ENCODE results near the gene TM6SF1.
"Not testable (repeated sequence)": the region's sequence is repeated elsewhere in the genome, so short reads cannot be mapped to it uniquely, and the experiment has no call there.

Gene TM6SF1

DNA sequence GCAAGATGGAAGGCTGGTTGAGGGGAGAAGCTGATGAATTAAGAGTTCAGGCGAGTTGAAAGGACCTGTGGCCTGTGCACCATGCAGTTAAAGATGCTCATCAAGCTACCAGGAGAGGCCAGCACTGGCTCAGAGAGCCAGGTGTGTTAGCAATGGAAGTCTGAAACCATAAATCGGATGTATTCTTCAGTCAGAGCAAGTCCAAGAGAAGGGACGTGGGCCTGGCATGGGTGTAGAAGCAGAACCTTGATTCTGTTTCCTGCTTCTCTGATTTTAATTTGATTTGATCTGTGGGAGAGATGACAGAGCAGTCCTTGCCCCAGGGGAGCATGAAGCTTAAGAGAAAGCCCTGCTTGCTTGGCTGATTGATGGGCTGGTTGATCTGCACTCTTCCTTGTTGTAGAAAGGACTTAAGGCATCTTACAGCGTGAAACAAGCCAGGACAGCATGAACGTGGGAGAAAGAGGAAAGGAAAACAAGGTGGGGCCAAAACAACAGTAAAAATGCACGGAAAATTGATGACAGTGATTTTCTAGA is 10.9 kb downstream of the TM6SF1 start:
- DNase-seq, result no peak

DNA sequence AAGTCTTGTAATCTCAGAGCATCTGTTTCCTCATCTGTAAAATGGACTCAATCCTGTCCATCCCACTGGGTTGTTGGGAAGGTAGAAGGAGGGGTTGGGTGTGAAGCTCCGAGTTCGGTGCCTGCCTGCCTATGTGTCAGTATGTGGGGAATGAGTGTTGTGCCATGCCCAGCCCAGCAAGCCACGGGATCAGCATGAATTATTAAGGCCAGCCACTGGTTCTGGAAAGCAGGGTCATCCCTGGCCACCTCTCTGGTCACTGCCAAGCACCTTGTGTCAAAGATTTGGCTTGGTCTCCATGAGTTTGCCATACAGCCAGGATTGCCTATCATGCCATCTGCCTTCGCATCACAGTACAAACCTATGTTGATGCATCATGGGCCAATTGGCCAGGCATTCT is 11.5 kb downstream of the TM6SF1 start:
- DNase-seq, result no peak

DNA sequence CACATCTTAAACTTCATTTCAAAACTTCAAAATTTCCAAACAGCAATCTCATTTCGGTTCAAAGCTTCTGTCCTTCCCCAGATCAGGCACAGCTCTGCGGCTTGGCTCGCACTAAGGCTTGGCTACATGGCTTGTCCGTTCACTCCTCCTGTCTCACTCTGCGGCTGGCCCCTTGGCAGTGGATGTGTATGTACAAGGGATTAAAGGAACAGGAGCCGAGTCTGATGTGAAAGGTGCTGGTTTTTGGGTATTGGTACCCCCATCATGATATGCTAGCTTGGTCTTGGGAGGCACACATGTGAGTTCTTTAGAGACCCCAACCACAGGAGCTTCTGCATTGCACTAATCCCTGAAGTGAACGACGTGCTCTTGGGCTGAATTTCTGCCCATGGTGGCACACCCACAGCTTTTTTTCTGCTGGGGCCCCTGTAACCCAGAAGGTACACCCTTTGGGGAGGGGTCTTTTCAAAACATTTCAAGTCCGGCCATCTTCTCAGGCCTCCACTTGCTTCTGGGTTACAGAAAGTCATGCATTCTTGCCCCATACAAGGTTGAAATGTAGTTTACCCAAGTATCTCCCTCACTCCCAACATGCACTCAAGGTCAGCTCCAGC is 12.6 kb downstream of the TM6SF1 start:
- no peak for DNase-seq

DNA sequence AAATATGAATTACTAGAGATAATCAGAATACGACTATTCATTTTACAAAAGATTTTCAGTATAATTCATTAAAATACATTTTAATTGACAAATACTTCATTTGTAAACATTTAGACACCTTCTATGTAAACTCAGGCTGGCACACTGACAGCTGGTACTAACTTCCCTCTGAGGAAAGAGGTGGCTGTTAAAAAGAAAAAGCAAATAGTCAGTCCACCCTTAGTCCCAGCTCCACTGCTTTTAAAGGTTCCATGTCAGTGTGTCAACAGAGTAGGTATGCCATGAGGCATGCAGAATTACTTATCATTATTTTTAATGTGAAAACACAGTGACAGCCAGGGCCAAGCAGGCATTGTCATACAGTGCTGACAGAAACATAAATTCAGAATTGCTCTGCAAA is 16.1 kb downstream of the TM6SF1 start:
- DNase-seq, result no peak

DNA sequence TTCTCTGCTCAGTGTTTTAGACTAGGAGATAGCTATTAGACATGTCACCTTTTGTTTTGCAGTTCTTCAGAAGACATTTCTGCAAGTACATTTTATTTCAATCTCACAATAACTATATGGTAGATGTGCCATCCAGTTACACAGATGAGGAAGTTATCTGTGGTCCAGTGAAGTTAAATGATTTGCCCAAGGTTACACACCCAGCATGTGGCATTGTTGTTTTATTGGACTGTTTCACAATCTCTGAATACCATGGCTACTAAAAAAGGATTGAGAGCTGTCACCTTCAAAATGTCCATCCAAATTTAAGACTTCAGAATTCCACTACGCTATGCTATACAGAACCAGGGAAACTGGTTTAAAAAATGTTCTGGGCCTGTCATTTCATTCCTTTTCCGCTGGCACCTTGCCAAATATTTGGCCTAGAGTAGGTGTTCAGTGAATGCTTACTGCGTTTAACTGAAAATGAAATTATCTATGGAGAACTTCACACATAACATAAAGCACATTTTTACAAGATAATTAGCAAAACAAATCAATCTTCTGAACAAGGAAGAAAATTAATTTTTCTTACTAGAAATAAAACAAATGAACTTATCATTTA is 20.2 kb downstream of the TM6SF1 start:
- no peak for DNase-seq

DNA sequence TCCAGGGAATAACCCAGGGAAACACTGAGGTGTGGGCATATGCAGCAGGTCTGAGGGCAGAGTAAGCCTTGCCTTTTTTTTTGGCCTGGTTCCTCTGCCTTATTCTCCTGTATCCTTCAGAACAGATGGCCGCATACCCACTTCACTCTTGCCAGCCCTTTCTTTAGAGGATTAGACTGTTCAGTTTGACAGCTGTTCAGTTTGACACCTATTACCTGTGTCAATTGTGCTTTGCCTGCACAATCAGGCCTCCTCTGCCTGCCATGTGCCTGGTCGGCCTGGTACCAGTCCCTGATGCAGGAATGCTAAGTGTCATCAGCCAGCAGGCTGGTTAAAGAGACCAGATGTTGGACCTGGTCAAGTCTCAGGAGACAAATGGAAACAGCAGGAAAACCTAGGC is 22.3 kb downstream of the TM6SF1 start:
- DNase-seq, result no peak

DNA sequence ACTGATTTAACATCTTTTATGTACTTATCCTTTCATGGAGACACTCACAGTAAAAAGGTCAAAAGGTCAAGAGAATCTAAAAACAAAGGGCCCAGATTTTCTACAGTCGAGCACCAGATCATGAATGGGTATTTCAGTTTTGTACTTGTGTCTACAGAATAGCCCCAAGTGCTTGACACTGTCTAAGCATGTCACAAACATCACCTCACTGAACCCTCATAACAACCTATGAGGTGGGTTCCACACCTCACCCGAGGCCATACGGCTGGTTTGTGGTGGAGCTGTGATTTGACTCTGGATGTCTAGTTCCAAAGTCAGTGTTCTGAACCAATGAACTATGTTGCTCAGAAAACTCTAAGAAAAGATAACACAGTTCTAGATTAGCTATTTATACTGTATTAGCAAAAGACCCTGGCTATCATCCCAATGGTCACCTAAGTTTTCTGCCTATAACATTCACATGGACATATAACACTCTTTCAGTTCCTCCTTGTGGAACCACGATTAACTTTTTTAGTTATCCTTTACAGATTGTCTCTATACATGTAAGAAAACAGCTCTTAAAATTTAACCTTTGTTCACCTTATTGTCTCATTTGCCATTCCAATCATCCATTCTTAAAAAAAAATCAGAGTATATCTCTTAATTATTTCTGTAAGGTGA is 25.5 kb downstream of the TM6SF1 start:
- DNase-seq, result no peak

DNA sequence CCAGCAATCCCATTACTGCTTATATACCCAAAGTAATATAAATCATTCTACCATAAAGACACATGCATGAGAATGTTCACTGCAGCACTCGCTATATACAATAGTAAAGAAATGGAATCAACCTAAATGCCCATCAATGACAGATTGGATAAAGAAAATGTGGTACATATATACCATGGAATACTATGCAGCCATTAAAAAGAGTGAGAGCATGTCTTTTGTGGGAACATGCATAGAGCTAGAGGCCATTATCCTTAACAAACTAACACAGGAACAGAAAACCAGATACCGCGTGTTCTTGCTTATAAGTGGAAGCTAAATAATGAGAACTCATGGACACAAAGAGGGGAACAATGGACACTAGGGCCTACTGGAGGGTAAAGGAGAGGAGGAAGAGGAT is 34.7 kb downstream of the TM6SF1 start:
- not testable (repeated sequence) for DNase-seq

DNA sequence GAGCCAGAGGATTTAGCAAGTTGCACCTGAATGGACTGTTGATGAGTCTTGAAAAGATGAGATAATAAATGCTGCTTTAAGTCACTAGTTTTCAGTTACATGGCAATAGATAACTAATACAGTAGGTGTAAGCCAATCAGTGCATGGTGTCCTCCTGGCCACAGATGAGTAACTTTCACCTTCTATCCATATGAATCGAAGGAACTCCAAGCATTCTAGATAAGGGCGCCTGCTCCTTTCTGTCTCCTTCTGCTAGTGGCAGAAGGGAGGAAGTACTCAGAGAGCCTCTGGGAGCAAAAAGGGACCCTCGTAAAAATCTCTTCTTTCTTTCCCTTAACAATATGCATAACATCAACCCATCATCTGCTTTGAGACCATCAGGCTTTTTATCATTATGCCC is 37.3 kb downstream of the TM6SF1 start:
- no peak for DNase-seq

DNA sequence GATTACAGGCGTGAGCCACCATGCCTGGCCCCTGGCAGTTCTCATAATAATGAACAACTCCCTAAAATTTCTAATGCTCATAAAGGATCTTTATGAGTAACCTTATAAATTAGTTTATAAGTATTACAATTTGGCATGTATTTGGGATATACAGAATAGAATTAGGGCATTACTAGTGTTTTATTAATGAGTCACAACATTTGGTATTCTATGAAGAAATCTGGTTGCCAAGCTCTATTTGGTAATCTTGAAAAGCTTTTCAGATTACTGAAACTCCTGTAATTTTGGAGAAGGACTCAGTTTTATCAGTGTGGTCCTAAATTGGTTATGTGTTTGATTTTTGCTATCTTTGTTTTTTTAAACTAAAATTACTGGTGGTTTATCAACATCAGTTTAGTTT is 45.8 kb downstream of the TM6SF1 start:
- peak; percentile 14 for DNase-seq

DNA sequence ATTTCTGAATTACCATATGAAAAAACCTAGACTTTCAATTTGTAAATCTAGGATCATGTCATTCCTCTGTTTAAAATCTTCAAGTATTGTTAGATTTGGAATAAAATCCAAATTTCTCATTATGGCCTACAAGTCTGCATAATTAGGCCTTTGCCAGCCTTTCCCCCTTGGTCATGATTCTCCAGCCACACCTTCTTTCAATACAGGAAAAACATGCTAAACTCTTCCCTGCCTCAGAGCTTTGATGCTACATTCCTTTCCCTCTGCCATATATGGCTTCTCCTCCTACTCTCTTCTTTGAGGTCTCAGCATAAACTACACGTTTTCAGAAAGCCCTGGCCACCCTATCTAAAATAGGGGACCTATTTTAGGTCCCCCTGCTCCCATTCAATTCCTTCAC is 48.5 kb downstream of the TM6SF1 start:
- DNase-seq, result no peak

DNA sequence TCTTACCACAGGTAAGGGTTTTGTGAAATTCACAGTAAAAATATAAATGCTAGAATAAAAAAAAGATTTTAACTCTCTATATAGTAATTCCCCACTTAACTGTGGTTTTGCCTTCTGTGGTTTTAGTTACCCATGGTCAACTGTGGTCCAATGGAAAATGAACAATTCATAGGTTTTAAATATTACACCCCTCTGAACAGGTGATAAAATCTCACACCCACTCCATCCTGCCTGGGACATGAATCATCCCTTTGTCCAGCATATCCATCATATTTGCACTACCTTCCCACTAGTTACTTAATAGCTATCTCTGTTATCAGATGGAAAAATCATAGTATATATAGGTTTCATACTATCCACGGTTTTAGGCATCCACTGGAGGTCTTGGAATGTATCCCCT is 50.9 kb downstream of the TM6SF1 start:
- peak; percentile 17 for DNase-seq

DNA sequence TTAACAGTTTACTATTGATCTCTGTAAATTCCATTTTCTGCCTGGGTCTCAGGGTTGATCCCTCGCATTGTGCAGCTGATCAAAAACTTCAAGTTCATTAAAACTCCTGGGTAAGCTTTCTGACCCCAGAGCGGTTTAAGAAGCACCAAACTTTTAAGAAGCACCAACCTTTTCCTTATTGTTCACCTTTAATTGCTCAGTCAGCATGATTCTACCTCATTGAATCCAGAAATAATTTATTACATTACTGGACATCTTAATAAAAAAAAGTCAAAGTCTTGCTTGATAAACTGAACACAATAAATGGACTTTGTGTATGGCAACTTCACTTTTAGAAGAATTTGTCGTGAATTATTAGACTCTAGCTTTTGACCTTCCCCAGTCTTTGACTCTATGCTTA is 53.3 kb downstream of the TM6SF1 start:
- no peak for DNase-seq

DNA sequence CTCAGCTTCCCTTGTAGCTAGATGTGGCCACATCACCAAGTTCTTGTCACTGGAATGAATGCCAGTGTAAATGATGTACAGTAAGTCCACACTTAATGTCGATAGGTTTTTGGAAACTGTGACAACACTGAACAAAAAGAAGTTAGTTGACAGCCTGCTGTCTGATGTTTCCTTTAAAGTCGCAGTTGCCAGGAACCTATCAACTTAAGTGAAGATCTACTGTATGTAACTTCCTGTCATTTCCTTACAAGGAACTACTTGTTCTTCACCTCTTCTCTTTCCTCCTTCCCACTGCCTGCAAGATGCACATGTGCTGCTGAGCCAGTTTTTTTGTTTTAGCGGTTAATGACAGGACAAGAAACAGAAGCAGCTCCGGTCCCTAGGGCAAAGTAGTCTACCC is 55.6 kb downstream of the TM6SF1 start:
- DNase-seq, result no peak

DNA sequence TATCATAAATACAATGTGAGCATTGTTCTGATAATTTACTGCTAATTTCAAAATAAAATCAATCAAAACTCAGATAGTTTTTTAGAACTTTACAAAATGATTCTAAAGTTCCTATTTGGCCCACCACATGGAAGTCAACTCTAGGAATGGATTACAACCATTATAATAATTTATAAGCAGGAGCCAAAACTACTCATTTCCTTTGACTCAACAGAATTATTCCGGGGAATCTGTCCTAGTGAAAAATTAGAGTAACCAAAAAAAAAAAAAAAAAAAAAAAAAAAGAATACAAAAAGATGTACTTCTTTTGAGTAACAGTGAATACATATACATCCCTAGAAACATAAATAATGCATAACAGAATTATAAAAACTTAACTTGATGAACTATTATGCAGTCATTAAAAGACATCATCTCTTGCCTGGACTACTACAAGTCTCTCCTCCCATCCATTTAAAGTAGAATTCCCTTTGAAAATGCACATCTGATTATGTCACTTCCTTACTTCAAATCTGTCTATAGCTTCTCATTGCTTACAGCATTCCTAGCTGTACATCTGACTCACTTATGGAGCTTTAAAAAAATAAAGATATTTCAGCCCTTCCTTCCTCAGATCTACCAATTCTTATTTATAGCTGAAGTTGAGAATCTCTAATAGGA is 56.8 kb downstream of the TM6SF1 start:
- peak; percentile 72 for DNase-seq

DNA sequence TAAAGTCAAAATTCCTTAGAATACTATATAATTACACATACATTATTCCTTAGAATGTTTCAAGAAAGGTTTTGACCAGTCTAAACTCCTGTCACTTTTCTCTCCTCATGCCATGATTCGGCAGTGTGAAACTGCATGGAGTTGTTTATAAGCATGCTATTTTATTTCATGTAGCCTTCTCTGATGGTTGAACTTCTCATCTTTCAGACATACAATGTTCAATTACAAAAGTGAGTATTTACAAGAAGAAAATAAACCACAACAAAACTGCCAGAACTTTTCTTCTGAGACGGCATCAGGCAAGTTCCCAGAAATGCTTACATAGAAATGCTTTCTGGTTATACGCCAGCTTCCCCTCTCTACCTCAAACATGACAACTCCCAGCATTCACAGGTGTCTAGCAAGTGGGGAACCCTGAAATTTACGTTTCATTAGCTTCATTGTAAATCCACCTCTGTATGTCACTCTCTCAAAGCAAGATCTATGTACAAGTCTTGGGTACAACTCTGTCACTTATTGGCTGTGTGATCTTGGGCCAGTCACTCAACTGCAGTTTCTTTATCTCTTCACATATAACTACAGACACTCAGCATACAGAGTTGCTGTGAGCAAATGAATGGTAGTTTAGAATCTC is 57.4 kb downstream of the TM6SF1 start:
- DNase-seq, result no peak

DNA sequence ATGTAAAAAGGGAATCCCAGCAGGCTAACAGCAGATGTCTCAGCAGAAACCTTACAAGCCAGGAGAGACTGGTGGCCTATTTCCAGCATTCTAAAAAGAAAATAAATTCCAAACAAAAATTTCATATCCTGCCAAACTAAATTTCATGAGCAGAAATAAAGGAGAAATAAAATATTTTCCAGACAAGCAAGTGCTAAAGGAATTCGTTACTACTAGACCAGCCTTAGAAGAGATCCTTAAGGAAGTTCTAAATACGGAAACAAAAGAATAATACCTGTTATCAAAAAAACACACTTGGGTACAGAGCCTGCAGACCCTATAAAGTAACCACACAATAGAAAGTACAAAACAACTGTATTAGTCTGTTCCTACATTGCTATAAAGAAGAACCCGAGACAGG is 58.8 kb downstream of the TM6SF1 start:
- DNase-seq, result no peak

DNA sequence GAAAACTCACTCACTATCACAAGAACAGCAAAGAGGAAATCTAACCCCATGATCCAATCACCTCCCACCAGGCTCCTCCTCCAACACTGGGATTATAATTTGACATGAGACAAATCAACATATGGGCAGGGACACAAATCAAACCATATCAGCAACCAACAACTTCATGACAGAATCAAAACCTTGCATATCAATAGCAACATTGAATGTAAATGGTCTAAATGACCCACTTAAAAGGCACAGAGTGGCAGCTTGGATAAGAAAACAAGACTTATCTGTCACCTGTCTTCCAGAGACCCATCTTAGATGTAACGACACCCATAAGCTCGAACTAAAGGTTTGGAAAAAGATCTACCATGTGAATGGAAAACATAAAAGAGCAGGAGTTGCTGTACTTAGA is 59.4 kb downstream of the TM6SF1 start:
- no peak for DNase-seq

DNA sequence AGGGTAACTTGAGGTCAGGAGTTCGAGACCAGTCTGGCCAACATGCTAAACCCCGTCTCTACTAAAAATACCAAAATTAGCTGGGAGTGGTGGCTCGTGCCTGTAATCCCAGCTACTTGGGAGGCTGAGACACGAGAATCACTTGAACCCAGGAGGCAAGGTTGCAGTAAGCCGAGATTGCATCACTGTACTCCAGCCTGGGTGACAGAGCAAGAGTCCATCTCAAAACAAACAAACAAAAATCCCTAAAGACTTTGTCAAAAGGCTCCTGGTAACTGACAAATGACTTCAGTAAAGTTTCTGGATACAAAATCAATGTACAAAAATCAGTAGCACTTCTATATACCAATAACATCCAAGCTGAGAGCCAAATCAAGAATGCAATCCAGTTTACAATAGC is 62.1 kb downstream of the TM6SF1 start:
- DNase-seq, result not testable (repeated sequence)

DNA sequence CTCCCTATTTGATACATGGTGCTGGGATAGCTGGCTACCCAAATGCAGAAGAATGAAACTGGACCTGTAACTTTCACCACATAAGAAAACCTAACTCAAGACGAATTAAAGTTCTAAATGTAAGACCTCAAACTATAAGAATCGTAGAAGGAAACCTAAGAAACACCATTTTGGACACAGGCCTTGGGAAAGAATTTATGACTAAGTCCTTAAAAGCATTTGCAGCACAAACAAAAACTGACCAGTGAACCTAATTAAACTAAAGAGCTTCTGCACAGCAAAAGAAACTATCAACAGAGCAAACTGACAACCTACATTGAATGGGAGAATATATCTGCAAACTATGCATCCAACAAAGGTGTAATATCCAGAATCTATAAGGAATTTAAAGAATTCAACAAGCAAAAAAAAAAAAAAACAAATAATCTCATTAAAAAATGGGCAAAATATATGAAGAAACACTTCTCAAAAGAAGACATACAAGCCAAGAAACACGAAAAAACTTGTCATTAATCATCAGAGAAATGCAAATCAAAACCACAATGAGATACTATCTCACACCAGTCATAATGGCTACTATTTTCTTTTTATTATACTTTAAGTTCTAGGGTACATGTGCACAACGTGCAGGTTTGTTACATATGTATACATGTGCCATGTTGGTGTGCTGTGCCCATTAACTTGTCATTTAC is 63.2 kb downstream of the TM6SF1 start:
- peak; percentile 9 for DNase-seq

DNA sequence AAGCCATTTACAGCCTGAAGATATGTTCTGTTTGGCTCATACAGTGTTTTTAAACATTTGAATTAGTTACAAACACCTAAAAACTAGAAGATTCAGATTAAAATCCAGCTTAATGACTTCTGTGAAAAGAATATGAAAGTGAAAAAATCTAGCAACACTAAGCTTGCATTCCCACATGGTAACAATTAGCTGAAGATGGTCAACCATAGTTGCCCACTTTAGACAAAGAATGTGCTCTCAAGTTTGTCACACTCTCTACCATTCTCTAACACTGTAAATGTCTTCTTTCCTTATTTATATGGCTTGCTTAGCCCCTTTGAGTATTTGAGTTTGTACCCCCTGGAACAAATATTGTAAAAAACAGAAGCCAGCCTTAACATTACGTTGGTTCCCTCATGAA is 67.4 kb downstream of the TM6SF1 start:
- peak; percentile 51 for DNase-seq

DNA sequence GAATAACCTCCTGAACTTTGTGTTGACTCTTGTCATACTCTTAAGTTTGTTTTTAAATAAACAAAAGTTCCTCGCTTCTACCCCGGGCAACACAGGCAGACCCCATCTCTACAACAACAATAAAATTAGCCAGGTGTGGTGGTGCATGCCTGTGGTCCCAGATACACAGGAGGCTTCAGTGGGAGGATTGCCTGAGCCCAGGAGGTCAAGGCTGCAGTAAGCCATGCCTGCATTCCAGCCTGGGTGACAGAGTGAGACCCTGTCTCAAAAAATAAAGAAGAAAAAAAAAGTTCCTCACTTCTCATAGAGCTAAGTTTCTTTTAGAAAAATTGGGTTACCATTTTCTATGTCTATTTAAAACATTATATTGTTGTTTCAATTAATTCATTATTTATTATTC is 70.9 kb downstream of the TM6SF1 start:
- DNase-seq, result no peak

All from fibroblast of skin of scalp (primary cell).